ENCODE data around the gene SETD7.
"Not testable (repeated sequence)": the region's sequence is repeated elsewhere in the genome, so short reads cannot be mapped to it uniquely, and the experiment has no call there.

The SETD7 gene

DNA sequence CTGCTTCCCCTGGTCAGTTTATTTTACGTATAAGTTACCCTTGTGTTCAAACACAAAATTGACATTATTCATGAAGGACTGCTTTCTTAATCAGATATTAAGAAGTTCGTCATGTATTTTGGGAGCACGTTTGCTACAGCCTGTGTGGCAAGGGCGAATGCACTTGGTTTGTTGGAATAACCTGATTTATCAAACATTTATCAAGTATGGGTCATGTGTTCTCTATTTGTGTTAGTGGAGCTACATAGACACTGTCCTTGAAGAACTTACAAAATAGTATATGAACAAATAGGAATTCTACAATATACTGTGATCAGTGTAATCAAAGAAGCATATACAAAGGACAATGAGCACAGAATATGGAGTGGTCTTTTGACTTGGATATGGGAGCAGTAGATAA lies 79.7 kb downstream of the SETD7 start:
- H3K27ac ChIP-seq (ENCODE audit: low read length), result no peak overlapping the region
- H3K36me3 ChIP-seq (ENCODE audit: control insufficient read depth in 1 of 2, insufficient read depth in 2 of 2, low read length in 2 of 2), result peaks cover 0 to 19% of the 10 kb centered on the region in 2 donors
- H3K9me3 ChIP-seq (ENCODE audit: control insufficient read depth in 1 of 2, low read length in 2 of 2), result no peaks in the 10 kb centered on the region
- H3K27me3 ChIP-seq (ENCODE audit: low read depth, low read length), result no peaks in the 10 kb centered on the region
- H3K4me1 ChIP-seq (ENCODE audit: control insufficient read depth in 1 of 2, insufficient read depth in 2 of 2, low read length in 2 of 2), result no peaks in the 10 kb centered on the region
- H3K4me3 ChIP-seq (ENCODE audit: low read depth in 1 of 2, low read length in 2 of 2), result no peak overlapping the region

DNA sequence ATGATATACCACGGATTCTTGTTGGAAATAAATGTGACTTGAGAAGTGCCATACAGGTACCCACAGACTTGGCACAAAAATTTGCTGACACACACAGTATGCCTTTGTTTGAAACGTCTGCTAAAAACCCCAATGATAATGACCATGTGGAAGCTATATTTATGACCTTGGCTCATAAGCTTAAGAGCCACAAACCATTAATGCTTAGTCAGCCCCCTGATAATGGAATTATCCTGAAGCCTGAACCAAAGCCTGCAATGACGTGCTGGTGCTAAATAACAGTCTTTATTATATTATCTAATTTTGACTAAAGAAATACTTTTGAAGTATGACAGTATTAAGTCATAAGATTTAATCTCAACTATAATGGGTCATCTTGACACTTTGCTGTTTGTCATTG lies 83.2 kb downstream of the SETD7 start:
- Histone ChIP-seq H3K4me1 (ENCODE audit: control insufficient read depth in 1 of 2, insufficient read depth in 2 of 2, low read length in 2 of 2) (no peaks in the 10 kb centered on the region), H3K27me3 (ENCODE audit: low read depth, low read length) (no peaks in the 10 kb centered on the region), H3K4me3 (ENCODE audit: low read depth in 1 of 2, low read length in 2 of 2) (no peak overlapping the region), H3K9me3 (ENCODE audit: control insufficient read depth in 1 of 2, low read length in 2 of 2) (peaks cover 0 to 3% of the 10 kb centered on the region in 2 donors), H3K36me3 (ENCODE audit: control insufficient read depth in 1 of 2, insufficient read depth in 2 of 2, low read length in 2 of 2) (peaks cover 0 to 19% of the 10 kb centered on the region in 2 donors), H3K27ac (ENCODE audit: low read length) (no peak overlapping the region)

DNA sequence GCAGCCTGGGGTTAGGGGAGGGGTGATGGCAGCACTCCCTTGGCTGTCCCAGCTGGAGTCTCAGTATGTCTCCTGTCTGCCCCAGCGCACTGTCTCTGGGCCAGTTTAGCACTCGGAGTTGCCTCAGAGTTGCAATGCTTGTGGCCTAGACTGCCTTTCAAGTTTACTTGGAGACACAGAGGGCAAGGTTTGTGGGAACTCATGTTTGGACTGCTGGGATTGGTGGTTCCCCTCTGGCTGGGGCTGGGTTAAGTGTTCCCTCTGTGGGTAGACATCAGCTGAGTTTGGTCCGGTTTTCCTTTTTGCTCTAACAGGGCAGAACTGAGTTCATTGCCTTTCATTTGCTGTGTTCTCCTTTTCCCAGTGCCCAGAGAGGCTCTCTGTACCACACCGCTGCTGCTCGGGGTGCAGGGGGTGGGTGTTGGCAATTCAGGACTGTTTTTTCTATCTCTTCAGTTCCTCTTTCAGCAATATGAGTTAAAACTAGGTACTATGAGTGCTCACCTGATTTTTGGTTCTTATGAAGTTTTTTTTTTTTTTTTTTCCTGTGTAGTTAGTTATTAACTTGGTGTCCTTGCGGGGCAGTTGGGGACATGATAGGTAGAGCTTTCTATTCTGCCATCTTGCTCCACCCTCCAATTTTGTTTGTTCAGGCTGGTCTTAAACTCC lies 84.9 kb downstream of the SETD7 start:
- Histone ChIP-seq H3K36me3 (ENCODE audit: control insufficient read depth in 1 of 2, insufficient read depth in 2 of 2, low read length in 2 of 2) (peaks cover 0 to 16% of the 10 kb centered on the region in 2 donors), H3K4me3 (ENCODE audit: low read depth in 1 of 2, low read length in 2 of 2) (no peak overlapping the region), H3K27me3 (ENCODE audit: low read depth, low read length) (no peaks in the 10 kb centered on the region), H3K4me1 (ENCODE audit: control insufficient read depth in 1 of 2, insufficient read depth in 2 of 2, low read length in 2 of 2) (no peaks in the 10 kb centered on the region), H3K27ac (ENCODE audit: low read length) (no peak overlapping the region), H3K9me3 (ENCODE audit: control insufficient read depth in 1 of 2, low read length in 2 of 2) (peaks cover 0 to 3% of the 10 kb centered on the region in 2 donors)

DNA sequence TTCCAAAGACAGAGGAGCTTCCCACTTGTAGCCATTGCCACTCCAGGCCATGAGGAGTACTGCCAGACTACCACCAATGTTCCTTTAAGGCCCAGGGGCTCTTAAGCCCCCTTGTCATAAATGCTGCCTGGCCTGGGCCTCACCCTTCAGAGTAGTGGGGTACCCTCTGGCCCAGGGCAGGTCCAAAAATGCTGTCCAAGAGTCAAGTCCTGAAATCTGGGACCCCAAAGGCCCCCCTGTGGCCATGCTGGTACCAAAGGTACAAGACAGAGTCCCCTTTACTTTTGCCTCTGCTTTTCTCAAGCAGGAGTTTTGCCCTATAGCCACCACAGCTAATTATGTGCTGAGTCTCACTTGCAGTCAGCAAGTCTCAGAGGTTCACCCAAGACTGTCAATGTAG lies 85.7 kb downstream of the SETD7 start:
- no peak overlapping the region for H3K27ac ChIP-seq (ENCODE audit: low read length)
- no peaks in the 10 kb centered on the region for H3K27me3 ChIP-seq (ENCODE audit: low read depth, low read length)
- H3K4me3 ChIP-seq (ENCODE audit: low read depth in 1 of 2, low read length in 2 of 2), result no peak overlapping the region
- H3K9me3 ChIP-seq (ENCODE audit: control insufficient read depth in 1 of 2, low read length in 2 of 2), result peaks cover 0 to 3% of the 10 kb centered on the region in 2 donors
- H3K36me3 ChIP-seq (ENCODE audit: control insufficient read depth in 1 of 2, insufficient read depth in 2 of 2, low read length in 2 of 2), result peaks cover 0 to 16% of the 10 kb centered on the region in 2 donors
- H3K4me1 ChIP-seq (ENCODE audit: control insufficient read depth in 1 of 2, insufficient read depth in 2 of 2, low read length in 2 of 2), result no peaks in the 10 kb centered on the region

DNA sequence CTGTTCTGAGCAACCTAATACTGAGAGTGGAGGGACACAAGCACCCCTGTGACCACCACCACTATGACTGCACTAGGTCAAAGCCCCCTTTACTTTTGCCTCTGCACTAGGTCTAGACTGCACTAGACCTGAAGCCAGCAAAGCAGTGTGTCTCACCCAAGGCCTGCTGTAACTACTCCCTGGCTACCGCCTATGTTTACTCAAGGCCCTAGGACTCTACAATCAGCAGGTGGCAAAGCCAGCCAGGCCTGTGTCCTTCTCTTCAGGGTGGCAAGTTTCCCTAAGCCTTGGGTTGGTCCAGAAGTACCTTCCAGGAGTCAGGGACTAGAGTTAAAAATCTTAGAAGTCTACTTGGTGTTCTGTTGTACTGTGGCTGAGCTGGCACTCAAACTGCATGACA lies 86.2 kb downstream of the SETD7 start:
- no peaks in the 10 kb centered on the region for H3K27me3 ChIP-seq (ENCODE audit: low read depth, low read length)
- H3K27ac ChIP-seq (ENCODE audit: low read length), result no peak overlapping the region
- peaks cover 0 to 16% of the 10 kb centered on the region in 2 donors for H3K36me3 ChIP-seq (ENCODE audit: control insufficient read depth in 1 of 2, insufficient read depth in 2 of 2, low read length in 2 of 2)
- no peak overlapping the region for H3K4me3 ChIP-seq (ENCODE audit: low read depth in 1 of 2, low read length in 2 of 2)
- H3K9me3 ChIP-seq (ENCODE audit: control insufficient read depth in 1 of 2, low read length in 2 of 2), result peaks cover 0 to 3% of the 10 kb centered on the region in 2 donors
- no peaks in the 10 kb centered on the region for H3K4me1 ChIP-seq (ENCODE audit: control insufficient read depth in 1 of 2, insufficient read depth in 2 of 2, low read length in 2 of 2)

DNA sequence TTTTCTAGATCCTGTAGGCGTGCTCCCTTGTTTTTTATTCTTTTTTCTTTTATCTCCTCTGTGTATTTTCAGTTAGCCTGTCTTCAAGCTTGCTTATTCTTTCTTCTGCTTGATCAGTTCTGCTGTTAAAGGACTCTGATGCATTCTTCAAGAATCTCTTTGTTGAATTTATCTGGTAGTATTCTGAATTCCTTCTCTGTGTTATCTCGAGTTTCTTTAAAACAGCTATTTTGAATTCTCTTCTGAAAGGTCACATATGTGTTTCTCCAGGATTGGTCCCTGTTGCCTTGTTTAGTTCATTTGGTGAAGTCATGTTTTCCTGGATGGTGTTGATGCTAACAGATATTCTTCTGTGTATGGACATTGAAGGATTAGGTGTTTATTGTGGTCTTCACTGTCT lies 86.8 kb downstream of the SETD7 start:
- Histone ChIP-seq H3K27ac (ENCODE audit: low read length) (no peak overlapping the region), H3K4me1 (ENCODE audit: control insufficient read depth in 1 of 2, insufficient read depth in 2 of 2, low read length in 2 of 2) (no peaks in the 10 kb centered on the region), H3K4me3 (ENCODE audit: low read depth in 1 of 2, low read length in 2 of 2) (no peak overlapping the region), H3K9me3 (ENCODE audit: control insufficient read depth in 1 of 2, low read length in 2 of 2) (peaks cover 0 to 3% of the 10 kb centered on the region in 2 donors), H3K36me3 (ENCODE audit: control insufficient read depth in 1 of 2, insufficient read depth in 2 of 2, low read length in 2 of 2) (peaks cover 0 to 14% of the 10 kb centered on the region in 2 donors), H3K27me3 (ENCODE audit: low read depth, low read length) (no peaks in the 10 kb centered on the region)

DNA sequence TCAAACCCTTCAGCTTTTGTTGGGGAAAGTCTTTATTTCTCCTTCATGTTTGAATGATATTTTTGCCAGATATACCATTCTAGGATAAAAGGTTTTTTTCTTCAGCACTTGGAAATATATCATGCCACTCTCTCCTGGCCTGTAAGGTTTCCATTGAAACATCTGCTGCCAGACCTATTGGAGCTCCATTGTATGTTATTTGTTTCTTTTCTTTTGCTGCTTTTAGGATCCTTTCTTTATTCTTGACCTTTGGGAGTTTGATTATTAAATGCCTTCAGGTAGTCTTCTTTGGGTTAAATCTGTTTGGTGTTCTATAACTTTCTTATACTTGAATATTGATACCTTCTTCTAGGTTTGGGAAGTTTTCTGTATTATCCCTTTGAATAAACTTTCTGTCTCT lies 87.3 kb downstream of the SETD7 start:
- H3K4me1 ChIP-seq (ENCODE audit: control insufficient read depth in 1 of 2, insufficient read depth in 2 of 2, low read length in 2 of 2); H3K9me3 ChIP-seq (ENCODE audit: control insufficient read depth in 1 of 2, low read length in 2 of 2); H3K27ac ChIP-seq (ENCODE audit: low read length); H3K4me3 ChIP-seq (ENCODE audit: low read depth in 1 of 2, low read length in 2 of 2); H3K27me3 ChIP-seq (ENCODE audit: low read depth, low read length): not testable (repeated sequence)
- H3K36me3 ChIP-seq (ENCODE audit: control insufficient read depth in 1 of 2, insufficient read depth in 2 of 2, low read length in 2 of 2), result peaks cover 0 to 11% of the 10 kb centered on the region in 2 donors

DNA sequence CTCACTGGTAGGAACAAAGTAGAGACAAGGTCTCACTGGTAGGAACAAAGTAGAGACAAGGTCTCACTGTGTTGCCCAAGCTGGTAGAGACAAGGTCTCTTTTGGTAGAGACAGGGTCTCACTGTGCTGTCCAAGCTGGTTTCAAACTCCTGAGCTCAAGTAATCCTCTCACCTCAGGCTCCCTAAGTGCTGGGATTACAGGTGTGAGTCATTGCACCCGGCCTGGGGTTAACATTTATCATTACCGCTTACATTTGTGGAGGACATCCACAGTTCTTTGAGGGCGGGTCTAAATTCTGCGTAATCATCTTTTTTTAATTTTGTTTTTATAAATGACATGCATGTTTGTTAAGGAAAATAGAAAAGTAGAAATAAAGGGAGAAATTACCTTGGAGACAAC lies 90.1 kb downstream of the SETD7 start:
- peaks cover 0 to 3% of the 10 kb centered on the region in 2 donors for H3K9me3 ChIP-seq (ENCODE audit: control insufficient read depth in 1 of 2, low read length in 2 of 2)
- H3K4me1 ChIP-seq (ENCODE audit: control insufficient read depth in 1 of 2, insufficient read depth in 2 of 2, low read length in 2 of 2), result no peaks in the 10 kb centered on the region
- H3K36me3 ChIP-seq (ENCODE audit: control insufficient read depth in 1 of 2, insufficient read depth in 2 of 2, low read length in 2 of 2), result no peaks in the 10 kb centered on the region
- H3K27me3 ChIP-seq (ENCODE audit: low read depth, low read length), result no peaks in the 10 kb centered on the region
- no peak overlapping the region for H3K27ac ChIP-seq (ENCODE audit: low read length)
- no peak overlapping the region for H3K4me3 ChIP-seq (ENCODE audit: low read depth in 1 of 2, low read length in 2 of 2)

DNA sequence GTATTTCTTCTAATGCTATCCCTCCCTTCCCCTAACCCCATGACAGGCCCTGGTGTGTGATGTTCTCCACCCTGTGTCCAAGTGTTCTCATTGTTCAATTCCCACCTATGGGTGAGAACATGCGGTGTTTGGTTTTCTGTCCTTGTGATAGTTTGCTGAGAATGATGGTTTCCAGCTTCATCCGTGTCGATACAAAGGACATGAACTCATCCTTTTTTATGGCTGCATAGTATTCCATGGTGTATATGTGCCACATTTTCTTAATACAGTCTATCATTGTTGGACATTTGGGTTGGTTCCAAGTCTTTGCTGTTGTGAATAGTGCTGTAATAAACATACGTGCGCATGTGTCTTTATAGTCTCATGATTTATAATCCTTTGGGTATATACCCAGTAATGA lies 91.5 kb downstream of the SETD7 start:
- H3K4me3 ChIP-seq (ENCODE audit: low read depth in 1 of 2, low read length in 2 of 2); H3K9me3 ChIP-seq (ENCODE audit: control insufficient read depth in 1 of 2, low read length in 2 of 2); H3K27ac ChIP-seq (ENCODE audit: low read length); H3K27me3 ChIP-seq (ENCODE audit: low read depth, low read length); H3K4me1 ChIP-seq (ENCODE audit: control insufficient read depth in 1 of 2, insufficient read depth in 2 of 2, low read length in 2 of 2); H3K36me3 ChIP-seq (ENCODE audit: control insufficient read depth in 1 of 2, insufficient read depth in 2 of 2, low read length in 2 of 2): not testable (repeated sequence)

DNA sequence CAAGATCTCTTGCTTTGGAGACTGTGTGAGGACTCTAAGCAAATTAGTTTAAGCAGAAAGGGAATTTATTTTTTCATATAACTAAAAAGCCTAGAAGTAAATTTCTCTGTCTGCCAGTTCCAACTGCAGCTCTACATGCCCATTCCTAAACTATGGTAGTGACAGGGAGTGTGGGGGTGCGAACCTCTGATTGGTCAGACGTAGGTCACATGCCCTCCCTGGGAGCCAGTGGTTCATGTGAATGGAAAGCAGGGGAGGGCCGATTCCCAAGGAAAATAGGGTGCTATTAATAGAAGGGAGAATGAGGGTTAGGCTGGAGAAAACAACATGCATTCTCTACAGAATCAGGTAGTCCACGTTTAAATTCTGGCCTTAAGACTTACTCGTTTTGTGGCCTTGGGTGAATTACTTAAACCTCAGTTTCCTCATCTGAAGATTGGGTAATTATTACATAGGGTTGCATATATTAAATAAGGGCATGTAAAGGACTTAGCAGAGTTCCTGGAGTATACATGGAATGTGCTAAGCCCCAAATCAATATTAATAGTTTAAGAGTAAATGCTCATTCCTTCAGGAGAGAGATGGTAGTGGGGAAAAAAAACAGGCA lies 94.9 kb downstream of the SETD7 start:
- Histone ChIP-seq H3K36me3 (ENCODE audit: control insufficient read depth in 1 of 2, insufficient read depth in 2 of 2, low read length in 2 of 2) (no peaks in the 10 kb centered on the region), H3K27ac (ENCODE audit: low read length) (no peak overlapping the region), H3K9me3 (ENCODE audit: control insufficient read depth in 1 of 2, low read length in 2 of 2) (no peaks in the 10 kb centered on the region), H3K4me1 (ENCODE audit: control insufficient read depth in 1 of 2, insufficient read depth in 2 of 2, low read length in 2 of 2) (peaks cover 15 to 22% of the 10 kb centered on the region in 2 donors), H3K27me3 (ENCODE audit: low read depth, low read length) (no peaks in the 10 kb centered on the region), H3K4me3 (ENCODE audit: low read depth in 1 of 2, low read length in 2 of 2) (no peak overlapping the region)

DNA sequence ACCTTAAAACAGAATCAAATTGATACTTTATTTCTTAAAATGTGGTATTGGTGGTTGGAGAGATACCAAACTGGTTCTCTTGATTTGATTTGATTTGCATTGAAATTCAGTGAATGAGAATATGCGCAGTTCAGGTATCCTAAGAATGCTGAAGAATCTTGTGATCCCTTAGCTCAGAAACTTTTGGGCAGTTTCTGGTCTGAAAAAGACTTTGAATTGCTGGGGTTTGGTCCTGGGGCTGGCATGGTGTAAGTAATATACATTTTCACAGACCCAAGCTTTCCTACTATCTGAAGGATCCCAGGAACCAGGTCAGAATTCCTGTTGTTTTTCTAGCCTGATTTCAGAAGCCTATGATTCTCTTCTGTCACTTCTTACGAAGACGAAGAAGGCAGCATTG lies 95.5 kb downstream of the SETD7 start:
- no peaks in the 10 kb centered on the region for H3K36me3 ChIP-seq (ENCODE audit: control insufficient read depth in 1 of 2, insufficient read depth in 2 of 2, low read length in 2 of 2)
- H3K27me3 ChIP-seq (ENCODE audit: low read depth, low read length), result no peaks in the 10 kb centered on the region
- no peak overlapping the region for H3K27ac ChIP-seq (ENCODE audit: low read length)
- no peaks in the 10 kb centered on the region for H3K9me3 ChIP-seq (ENCODE audit: control insufficient read depth in 1 of 2, low read length in 2 of 2)
- H3K4me1 ChIP-seq (ENCODE audit: control insufficient read depth in 1 of 2, insufficient read depth in 2 of 2, low read length in 2 of 2), result peaks cover 19 to 28% of the 10 kb centered on the region in 2 donors
- H3K4me3 ChIP-seq (ENCODE audit: low read depth in 1 of 2, low read length in 2 of 2), result no peak overlapping the region

DNA sequence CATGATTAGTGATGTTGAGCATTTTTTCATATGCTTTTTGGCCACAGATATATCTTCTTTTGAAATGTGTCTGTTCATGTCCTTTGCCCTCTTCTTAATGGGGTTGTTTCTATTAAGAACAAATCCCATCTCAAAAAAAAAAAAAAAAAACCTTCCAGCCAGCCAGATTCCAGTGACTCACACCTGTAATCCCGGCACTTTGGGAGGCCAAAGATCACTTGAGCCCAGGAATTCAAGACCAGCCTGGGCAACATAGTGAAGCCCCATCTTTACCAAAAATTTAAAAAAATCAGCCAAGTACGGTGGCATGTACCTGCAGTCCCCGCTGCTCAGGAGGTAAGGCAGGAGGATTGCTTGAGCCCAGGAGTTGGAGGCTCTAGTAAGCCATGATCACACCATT lies 97.0 kb downstream of the SETD7 start:
- Histone ChIP-seq H3K9me3 (ENCODE audit: control insufficient read depth in 1 of 2, low read length in 2 of 2) (no peaks in the 10 kb centered on the region), H3K27me3 (ENCODE audit: low read depth, low read length) (no peaks in the 10 kb centered on the region), H3K4me1 (ENCODE audit: control insufficient read depth in 1 of 2, insufficient read depth in 2 of 2, low read length in 2 of 2) (peaks cover 19 to 36% of the 10 kb centered on the region in 2 donors), H3K4me3 (ENCODE audit: low read depth in 1 of 2, low read length in 2 of 2) (no peak overlapping the region), H3K27ac (ENCODE audit: low read length) (no peak overlapping the region), H3K36me3 (ENCODE audit: control insufficient read depth in 1 of 2, insufficient read depth in 2 of 2, low read length in 2 of 2) (no peaks in the 10 kb centered on the region)

Data from muscle layer of duodenum (tissue), 2 donors.